ENCODE measurements around the gene PROCA1. TPM values are rescaled to one million over a fixed set of nuclear protein-coding genes. Genes with fewer than 3 reads are reported as not detected.
"Not testable (repeated sequence)": the region's sequence is repeated elsewhere in the genome, so short reads cannot be mapped to it uniquely, and the experiment has no call there.

PROCA1 gene
- total RNA-seq, 2 donors from 2014 or later, result 0.94 to 1.4 TPM

GRCh38 chr17:28662527-28662829, 49.2 kb downstream of the PROCA1 start:
- Histone ChIP-seq H3K27me3 (no peaks in the 10 kb centered on the region), H3K27ac (peak overlapping the region; percentile 94 to 98), H3K4me1 (peaks cover 0 to 34% of the 10 kb centered on the region in 2 donors), H3K4me3 (peak overlapping the region; percentile 88 to 91), H3K9me3 (no peaks in the 10 kb centered on the region), H3K36me3 (peaks cover 20% of the 10 kb centered on the region)
- no peak for DNase-seq (ENCODE audit: low spot score)
- TF ChIP-seq, protein P1, sequence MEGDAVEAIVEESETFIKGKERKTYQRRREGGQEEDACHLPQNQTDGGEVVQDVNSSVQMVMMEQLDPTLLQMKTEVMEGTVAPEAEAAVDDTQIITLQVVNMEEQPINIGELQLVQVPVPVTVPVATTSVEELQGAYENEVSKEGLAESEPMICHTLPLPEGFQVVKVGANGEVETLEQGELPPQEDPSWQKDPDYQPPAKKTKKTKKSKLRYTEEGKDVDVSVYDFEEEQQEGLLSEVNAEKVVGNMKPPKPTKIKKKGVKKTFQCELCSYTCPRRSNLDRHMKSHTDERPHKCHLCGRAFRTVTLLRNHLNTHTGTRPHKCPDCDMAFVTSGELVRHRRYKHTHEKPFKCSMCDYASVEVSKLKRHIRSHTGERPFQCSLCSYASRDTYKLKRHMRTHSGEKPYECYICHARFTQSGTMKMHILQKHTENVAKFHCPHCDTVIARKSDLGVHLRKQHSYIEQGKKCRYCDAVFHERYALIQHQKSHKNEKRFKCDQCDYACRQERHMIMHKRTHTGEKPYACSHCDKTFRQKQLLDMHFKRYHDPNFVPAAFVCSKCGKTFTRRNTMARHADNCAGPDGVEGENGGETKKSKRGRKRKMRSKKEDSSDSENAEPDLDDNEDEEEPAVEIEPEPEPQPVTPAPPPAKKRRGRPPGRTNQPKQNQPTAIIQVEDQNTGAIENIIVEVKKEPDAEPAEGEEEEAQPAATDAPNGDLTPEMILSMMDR (IDR thresholded peaks at IDR 0.05), result no peak

GRCh38 chr17:28661635-28662526, 49.8 kb downstream of the PROCA1 start, which contains the start of the genes SDF2 and SUPT6H:
SDF2 (minus strand) TSS chr17:28661906; CDS start chr17:28661876, 30 bp downstream.
SUPT6H (plus strand) TSS chr17:28662205; CDS start chr17:28673402, 11,197 bp downstream.
- peaks cover 0 to 34% of the 10 kb centered on the region in 2 donors for H3K4me1 ChIP-seq
- H3K36me3 ChIP-seq, result peaks cover 25% of the 10 kb centered on the region
- no peaks in the 10 kb centered on the region for H3K27me3 ChIP-seq
- H3K4me3 ChIP-seq, result peak within 1 kb of the TSS; percentile 88 to 91
- peak within 1 kb of the TSS; percentile 94 to 98 for H3K27ac ChIP-seq
- peak; percentile 90 for DNase-seq (ENCODE audit: low spot score)
- TF ChIP-seq, protein P1 (IDR thresholded peaks at IDR 0.05), result no peak
- no peaks in the 10 kb centered on the region for H3K9me3 ChIP-seq

- Histone ChIP-seq H3K4me1 (peaks cover 0 to 32% of the 10 kb centered on the region in 2 donors), H3K36me3 (peaks cover 20% of the 10 kb centered on the region)
- H3K9me3 ChIP-seq; H3K27me3 ChIP-seq; H3K27ac ChIP-seq; DNase-seq (ENCODE audit: low spot score); H3K4me3 ChIP-seq: not testable (repeated sequence)
These were observed 52.2 kb downstream of the PROCA1 start for GRCh38 chr17:28659497-28659881.

- not testable (repeated sequence) for H3K27me3 ChIP-seq; H3K9me3 ChIP-seq; H3K27ac ChIP-seq; DNase-seq (ENCODE audit: low spot score); H3K4me3 ChIP-seq
- Histone ChIP-seq H3K36me3 (peaks cover 20% of the 10 kb centered on the region), H3K4me1 (peaks cover 0 to 27% of the 10 kb centered on the region in 2 donors)
These were observed 52.8 kb downstream of the PROCA1 start for GRCh38 chr17:28658766-28659496.

GRCh38 chr17:28658342-28658741, 53.3 kb downstream of the PROCA1 start:
- not testable (repeated sequence) for H3K27ac ChIP-seq; DNase-seq (ENCODE audit: low spot score); H3K4me3 ChIP-seq; H3K27me3 ChIP-seq; H3K9me3 ChIP-seq
- H3K36me3 ChIP-seq, result peaks cover 20% of the 10 kb centered on the region
- H3K4me1 ChIP-seq, result peaks cover 0 to 22% of the 10 kb centered on the region in 2 donors

- no peak overlapping the region for H3K27ac ChIP-seq
- TF ChIP-seq, protein P1 (IDR thresholded peaks at IDR 0.05), result no peak
These were observed 53.9 kb downstream of the PROCA1 start for GRCh38 chr17:28657756-28658155.

DNA sequence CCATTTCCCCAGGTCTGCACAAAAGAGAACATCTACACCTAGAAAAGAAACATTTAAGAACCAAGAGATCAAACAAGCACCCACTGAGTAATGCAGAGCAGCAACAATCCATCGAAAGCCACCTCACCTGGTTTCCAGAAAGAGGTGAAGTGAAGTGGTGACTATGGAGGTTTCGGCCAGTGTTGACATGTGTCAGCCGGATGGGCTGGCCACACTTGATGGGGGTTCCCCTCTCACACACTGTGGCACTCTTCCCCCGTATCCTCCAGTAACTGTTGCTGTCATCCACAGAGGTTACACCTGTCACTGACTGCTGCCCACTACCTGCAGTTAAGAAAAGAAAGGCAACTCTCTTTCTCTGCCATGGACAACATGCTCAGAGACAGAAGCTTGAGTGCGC, 56.5 kb downstream of the PROCA1 start:
- DNase-seq (ENCODE audit: low spot score), result no peak
- no peaks in the 10 kb centered on the region for H3K27me3 ChIP-seq
- H3K9me3 ChIP-seq, result no peaks in the 10 kb centered on the region
- TF ChIP-seq, protein P1 (IDR thresholded peaks at IDR 0.05), result no peak
- peaks cover 40% of the 10 kb centered on the region for H3K36me3 ChIP-seq
- no peak overlapping the region for H3K4me3 ChIP-seq
- H3K27ac ChIP-seq, result no peak overlapping the region
- H3K4me1 ChIP-seq, result peaks cover 0 to 2% of the 10 kb centered on the region in 2 donors

More at GRCh38 chr17:28657756-28658155, 53.9 kb downstream of the PROCA1 start:
- DNase-seq (ENCODE audit: low spot score), result no peak
- Histone ChIP-seq H3K4me1 (peaks cover 0 to 16% of the 10 kb centered on the region in 2 donors), H3K36me3 (peaks cover 20% of the 10 kb centered on the region), H3K27me3 (no peaks in the 10 kb centered on the region), H3K4me3 (no peak overlapping the region), H3K9me3 (no peaks in the 10 kb centered on the region)

Data from right atrium auricular region (tissue), 2 donors.